Smooth muscle cell of the brain vasculature (primary cell): ENCODE data around the gene RASGRP4.

Experiments
- DNase-seq: peaks from one replicate; pipeline ENCODE4 v3.0.0-alpha.2; 2012; ENCODE audit warnings: low read depth, low spot score

Gene RASGRP4

DNA sequence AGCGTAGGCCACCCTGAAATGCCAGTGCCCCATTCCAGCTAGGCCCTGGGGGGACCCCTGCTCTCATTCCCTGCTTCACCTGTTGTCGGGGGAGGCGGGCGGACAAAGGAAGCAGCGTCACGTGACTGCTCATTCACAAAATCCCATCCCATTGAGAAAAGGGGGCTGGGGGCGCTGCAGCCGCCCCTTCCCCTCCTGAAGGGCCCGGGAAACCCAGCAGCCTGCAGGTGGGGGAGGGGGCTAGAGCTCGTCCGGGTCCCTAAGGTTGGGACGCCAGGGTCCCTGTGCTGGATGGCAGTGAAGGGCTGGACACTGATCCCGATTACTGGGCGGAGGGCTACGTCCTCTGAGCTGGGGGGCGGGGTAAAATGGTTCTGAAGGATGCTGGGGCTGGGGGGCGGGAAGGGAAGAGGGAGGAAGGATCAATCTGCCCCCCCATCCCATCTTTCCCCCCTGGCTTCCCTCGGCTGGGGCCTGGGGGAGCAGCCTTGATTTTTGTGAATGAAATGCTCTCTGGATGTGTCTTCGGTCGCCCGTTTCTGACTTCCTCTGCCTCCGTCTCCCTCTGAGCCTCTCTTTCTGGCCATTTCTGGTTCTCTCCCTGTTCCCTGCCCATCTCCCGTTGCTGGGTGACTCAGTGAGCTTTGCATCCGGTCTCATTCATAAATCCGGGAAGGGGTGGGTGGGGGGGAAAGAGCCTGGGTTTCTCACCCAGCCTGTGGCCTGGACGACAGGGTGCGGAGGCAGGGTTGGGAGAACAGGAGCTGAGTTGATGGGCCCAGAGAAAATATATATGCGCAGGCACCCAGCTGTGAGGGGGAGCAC lies 36.7 kb downstream of the RASGRP4 start:
- DNase-seq: peak; percentile 36

GRCh38 chr19:38388349-38389100 lies 37.5 kb downstream of the RASGRP4 start, which contains the start of gene SPRED3:
Gene SPRED3 (plus strand): TSS chr19:38388697. CDS start chr19:38390303, 1,606 bp downstream.
- DNase-seq: no peak

- peak; percentile 84 for DNase-seq
Measured at GRCh38 chr19:38387550-38388348, 38.3 kb downstream of the RASGRP4 start, which contains the start of gene GGN. Gene GGN (minus strand): TSS chr19:38388034. CDS start chr19:38387261, 773 bp downstream.

- DNase-seq: no peak
Measured at GRCh38 chr19:38386971-38387549, 39.0 kb downstream of the RASGRP4 start.

DNA sequence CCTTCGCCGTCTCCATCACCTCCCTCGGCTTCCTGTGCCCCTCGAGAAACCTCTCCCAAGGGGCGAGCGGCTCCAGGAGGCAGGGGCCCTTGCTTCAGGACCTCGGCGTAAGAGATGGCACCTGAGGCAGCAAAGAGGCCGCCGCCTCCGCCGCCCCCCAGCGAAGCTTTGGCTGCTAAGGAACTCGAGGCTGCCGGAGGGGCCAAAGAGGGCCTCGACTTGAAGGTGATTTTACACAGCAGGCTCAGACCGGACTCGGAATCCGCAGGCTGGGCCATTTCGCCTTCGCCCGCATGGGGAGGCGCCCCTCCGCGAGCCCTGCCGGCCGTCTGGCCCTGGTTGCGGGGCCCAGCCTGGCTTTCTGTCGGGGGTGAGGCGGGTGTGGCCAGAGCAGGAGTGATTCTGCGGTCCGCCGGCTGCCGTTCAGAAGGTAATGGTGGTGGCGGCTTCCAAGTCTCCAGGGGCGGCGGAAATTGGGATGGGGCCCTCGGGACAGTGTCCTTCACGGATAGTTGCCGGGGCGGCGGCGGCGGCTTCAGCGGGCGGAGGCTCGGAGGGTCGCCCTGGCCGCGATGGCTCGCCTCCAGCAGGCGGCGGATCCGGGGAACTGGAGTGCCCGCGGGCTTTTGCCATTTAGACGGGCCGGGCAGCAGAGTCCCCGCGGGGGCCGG lies 39.6 kb downstream of the RASGRP4 start:
- no peak for DNase-seq

- no peak for DNase-seq
Measured at GRCh38 chr19:38385804-38386257, 40.2 kb downstream of the RASGRP4 start.

- DNase-seq: no peak
Measured at GRCh38 chr19:38385057-38385803, 40.8 kb downstream of the RASGRP4 start.

DNA sequence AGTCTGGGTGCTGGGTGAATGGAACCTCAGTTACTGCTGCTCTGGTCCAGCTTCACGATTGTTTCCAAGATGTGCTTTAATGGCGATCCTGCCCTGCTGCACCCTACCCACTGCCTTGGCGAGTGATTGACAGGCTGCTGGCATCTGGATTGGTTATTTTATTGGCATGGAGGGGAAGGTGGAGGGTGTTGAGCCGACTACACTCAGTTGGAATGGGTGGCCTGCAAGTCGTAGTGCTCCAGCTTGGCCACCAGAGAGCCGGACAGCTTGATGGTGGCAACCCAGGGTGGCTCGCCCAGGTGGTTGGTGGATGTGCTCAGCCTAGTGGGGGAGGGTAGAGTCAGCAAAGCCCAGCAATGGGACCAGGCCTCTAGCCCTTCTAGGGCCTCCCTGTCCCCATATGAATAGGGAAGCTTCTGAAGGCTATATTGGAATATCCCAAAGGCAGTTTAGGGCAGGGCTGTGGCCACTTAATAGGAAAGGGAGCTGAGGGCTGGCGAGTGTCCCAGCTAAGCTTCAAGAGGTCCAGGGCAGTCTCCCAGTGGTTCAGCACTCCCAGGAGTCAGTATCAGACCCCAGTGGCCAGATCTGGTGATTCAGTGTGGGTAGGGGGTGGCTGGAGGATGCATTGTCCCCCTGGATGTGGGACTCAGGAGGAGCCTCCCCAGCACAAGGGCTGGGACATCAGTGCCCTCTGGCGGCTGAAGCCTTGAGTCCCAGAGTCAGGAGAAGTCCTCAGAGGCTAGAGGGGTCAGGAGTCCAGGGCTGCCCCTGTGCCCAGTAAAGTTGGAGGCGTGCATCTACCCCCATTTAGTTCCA lies 41.6 kb downstream of the RASGRP4 start:
- DNase-seq: no peak

GRCh38 chr19:38383743-38384142 lies 42.3 kb downstream of the RASGRP4 start:
- no peak for DNase-seq

- no peak for DNase-seq
Measured at GRCh38 chr19:38383184-38383583, 42.8 kb downstream of the RASGRP4 start.

DNA sequence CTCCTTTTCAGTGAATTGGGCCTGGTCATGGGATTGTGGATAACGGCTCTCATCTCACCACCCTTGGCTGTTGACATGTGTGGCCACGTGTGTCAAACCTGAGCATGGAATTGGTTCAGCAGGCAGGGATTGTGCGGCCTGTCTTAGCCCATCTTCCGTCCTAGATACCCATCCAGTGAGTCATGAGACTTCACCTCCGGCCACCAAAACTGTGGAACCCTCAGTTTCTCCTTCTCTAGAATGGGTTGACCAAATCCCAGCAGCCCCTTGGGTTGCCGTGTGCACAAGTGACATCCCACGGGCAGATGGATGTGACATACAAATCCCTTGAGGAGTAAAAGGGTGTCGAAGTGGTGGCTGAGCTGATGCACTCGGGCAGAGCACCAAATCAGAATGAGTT lies 44.9 kb downstream of the RASGRP4 start:
- DNase-seq: no peak

DNA sequence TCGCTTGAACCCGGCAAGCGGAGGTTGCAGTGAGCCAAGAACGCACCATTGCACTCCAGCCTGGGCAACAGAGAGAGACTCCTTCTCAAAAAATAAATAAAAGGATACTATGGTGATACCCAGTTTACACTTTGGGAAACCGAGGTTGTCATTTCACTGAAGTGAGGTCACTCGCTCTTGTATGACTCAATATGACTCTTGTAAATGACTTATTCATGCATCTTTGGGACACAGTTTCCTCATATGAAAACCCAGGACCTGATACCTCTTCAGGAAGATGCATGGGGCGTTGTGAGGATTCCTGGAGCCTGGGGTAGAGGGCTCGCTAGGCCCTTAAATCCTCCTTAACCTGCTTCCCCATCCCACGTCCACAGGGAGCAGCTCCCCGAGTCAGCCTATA lies 47.2 kb downstream of the RASGRP4 start:
- no peak for DNase-seq

DNA sequence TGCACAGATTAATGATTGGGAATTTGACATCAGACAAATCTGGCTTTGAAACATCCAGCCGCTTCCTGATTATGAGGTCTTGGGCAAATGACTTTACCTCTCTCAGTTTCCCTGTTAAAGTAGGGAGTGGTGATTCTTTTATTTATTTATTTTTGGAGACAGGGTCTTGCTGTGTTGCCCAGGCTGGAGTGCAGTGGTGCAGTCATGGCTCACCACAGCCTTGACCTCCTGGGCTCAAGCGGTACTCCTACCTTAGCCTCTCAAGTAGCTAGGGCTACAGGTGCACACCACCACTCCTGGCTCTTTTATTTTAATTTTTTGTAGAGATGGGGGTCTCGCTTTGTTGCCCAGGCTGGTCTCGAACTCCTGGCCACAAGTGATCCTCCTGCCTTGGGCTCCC lies 49.0 kb downstream of the RASGRP4 start:
- DNase-seq: no peak

GRCh38 chr19:38376576-38376975 lies 49.4 kb downstream of the RASGRP4 start:
- DNase-seq: no peak

DNA sequence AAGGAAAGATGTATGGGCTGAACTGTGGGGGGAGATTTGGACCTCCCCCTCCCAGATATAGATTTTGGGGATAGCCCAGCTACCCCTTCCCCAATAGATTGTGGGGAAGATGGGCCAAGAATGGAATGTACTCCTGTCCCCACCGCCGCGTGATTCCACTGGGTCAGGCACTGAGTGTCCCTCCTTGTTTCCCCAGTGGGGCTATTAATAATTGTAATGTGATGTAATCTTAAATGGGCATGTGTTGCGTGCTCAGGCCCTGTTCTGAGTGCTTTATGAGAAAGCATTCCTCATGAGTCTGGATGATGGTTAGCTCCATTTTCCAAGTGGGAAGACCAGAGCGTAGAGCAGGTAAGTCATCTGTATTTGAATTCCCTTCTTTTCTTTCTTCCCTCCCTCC lies 50.3 kb downstream of the RASGRP4 start:
- no peak for DNase-seq

DNA sequence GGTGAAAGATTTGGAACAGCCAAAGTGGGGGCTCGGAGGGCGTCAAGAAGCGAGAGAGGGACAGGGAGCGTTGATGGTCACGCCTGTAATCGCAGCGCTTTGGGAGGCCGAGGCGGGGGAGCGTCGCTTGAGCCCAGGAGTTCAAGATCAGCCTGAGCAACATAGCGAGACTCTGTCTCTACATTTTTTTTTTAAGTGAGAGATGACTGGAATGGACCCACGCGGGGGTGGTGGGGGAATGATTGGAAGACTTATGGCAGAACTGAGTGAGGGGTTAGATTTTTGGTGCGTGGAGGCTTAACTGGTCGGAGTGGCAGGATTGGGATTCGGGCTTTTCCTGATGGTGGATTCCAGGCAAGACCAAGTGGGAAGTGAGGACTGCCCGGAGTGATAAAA lies 50.9 kb downstream of the RASGRP4 start:
- no peak for DNase-seq

- DNase-seq: peak; percentile 98
Measured at GRCh38 chr19:38374332-38375097, 51.5 kb downstream of the RASGRP4 start, which contains the start of gene PSMD8. Gene PSMD8 (plus strand): TSS chr19:38374571. CDS start chr19:38374602, 31 bp downstream.

DNA sequence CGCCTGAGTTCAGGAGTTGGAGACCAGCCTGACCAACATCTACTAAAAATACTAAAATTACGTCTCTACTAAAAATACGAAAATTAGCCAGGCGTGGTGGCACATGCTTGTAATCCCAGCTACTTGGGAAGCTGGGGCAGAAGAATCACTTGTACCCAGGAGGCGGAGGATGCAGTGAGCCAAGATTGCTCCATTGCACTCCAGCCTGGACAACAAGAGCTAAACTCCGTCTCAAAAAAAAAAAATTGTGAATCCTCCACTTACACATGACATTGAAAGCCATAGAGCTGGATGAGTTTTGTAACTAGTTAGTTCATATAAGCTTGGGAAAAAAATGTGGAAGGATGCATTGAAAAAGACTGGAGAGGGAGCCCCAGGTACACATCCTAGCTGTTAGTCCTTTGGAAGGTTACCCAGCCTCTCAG lies 52.1 kb downstream of the RASGRP4 start:
- peak; percentile 26 for DNase-seq
